Psoas muscle (tissue), 8 donors: ENCODE data around the gene CCDC70. TPM values are rescaled to one million over a fixed set of nuclear protein-coding genes. Genes with fewer than 3 reads are reported as not detected.
A peak's percentile ranks its signal among the peaks of the same experiment; 100 is the strongest.

ENCODE experiments used
- ATAC-seq, 4 donors: fragments of 200-7000 bp; cut with Tn5 transposase; one replicate each; pipeline ENCODE4 v1.9.1; 2020; ENCODE audit warnings: moderate library complexity in 3 of 4, mild to moderate bottlenecking in 2 of 4
- DNase-seq, 2 donors: peaks; one replicate each; pipeline ENCODE4 v3.0.0-alpha.2; 2020
- H3K27ac ChIP-seq: fragments of 200-600 bp; one replicate; pipeline ENCODE4 v1.8.0; 2022
- H3K27me3 ChIP-seq, 3 donors: fragments of 200-600 bp in 1 of 3; one replicate each; pipeline versions ENCODE4 v1.6.1 to v1.8.0; 2013 to 2022; ENCODE audit warnings: low read length in 2 of 3, mild to moderate bottlenecking in 2 of 3, moderate library complexity in 1 of 3; ENCODE audit not compliant: insufficient read depth in 3 of 3
- H3K36me3 ChIP-seq, 2 donors: fragments of 200-600 bp in 1 of 2; one replicate each; pipeline versions ENCODE4 v1.6.1 to v1.8.0; 2013 to 2022; ENCODE audit warnings: low read depth in 1 of 2, mild to moderate bottlenecking in 1 of 2, moderate library complexity in 1 of 2; ENCODE audit not compliant: insufficient read depth in 1 of 2
- H3K4me1 ChIP-seq: fragments of 200-600 bp; one replicate; pipeline ENCODE4 v1.8.0; 2022
- H3K4me3 ChIP-seq: fragments of 200-600 bp; one replicate; pipeline ENCODE4 v1.8.0; 2022; ENCODE audit warnings: mild to moderate bottlenecking
- H3K9me3 ChIP-seq: fragments of 200-600 bp; one replicate; pipeline ENCODE4 v1.8.0; 2022
- CTCF ChIP-seq: fragments of 200-600 bp; IDR thresholded peaks from one replicate; pipeline ENCODE4 v1.8.0; 2022; ENCODE audit warnings: antibody characterized with exemption
- WGBS, 3 donors: extraction: QIAGEN DNeasy Blood & Tissue Kit; methylation state at CpG; one replicate each; pipeline versions ENCODE4 v1.1.6 to v1.1.7; 2013; 5-methylcytosine and 5-hydroxymethylcytosine counted together
- intact Hi-C, 2 donors: fragments of 100-400 bp; cut with DNase I; formaldehyde crosslinking; loops; one replicate each; pipeline versions ENCODE4 v1.11.0 to v1.14.2; 2022
- long read RNA-seq, 2 donors: library from polyadenylated mRNA; unstranded; transcript quantifications; one replicate each; pipeline ENCODE4 v2.0.0, GENCODE V29; 2021
- polyA plus RNA-seq, 3 donors: library from polyadenylated mRNA; stranded (reverse); fragments of 200-250 nt; gene quantifications; one replicate each; pipeline ENCODE4 v1.2.3, GENCODE V29; 2013
- total RNA-seq, 4 donors: library from RNA; stranded (reverse); fragmentation: NEBNext Ultra II Directional in 2 of 4; extraction: Animal tissue kit (Norgen Biotek cat#: 25700) in 2 of 4; gene quantifications; one replicate each; pipeline versions ENCODE4 v1.2.1 to v1.2.4, GENCODE V29; 2021 to 2023
- donor health status: healthy with polysubstance abuse.
- donor health status: DM: no; HTN: no; CAD: no; lungs with moderate emphysema.
- donor health status: Bipolar disorder and iron deficiency.
- donor health status: healthy.
- donor health status: DM: yes; HTN: yes; CAD: no.
- donor health status: DM: no; HTN: no; CAD: no.
- donor health status: DM: no; HTN: no; CAD: no.
- donor health status: DM: yes; HTN: yes; CAD: no.

Gene CCDC70
- not detected for total RNA-seq
- polyA plus RNA-seq, result not detected
- long read RNA-seq, donor 1, result 0 reads
- long read RNA-seq, donor 2, result 0 reads

- Histone ChIP-seq H3K27me3 (no peaks in the 10 kb centered on the region), H3K4me3 (no peak within 1 kb of the TSS), H3K9me3 (no peaks in the 10 kb centered on the region), H3K27ac (no peak within 1 kb of the TSS), H3K4me1 (no peaks in the 10 kb centered on the region), H3K36me3 (no peaks in the 10 kb centered on the region)
- ATAC-seq, result no peak
- no peak for DNase-seq
- intact Hi-C loops, result no loop called here
- 87 to 90% (median 88%) methylated on average over 5 of the region's 5 CpGs for WGBS, 3 donors
- no peak for TF ChIP-seq CTCF
Observed at GRCh38 chr13:51861723-51862300, at the start of gene CCDC70. Gene CCDC70, plus strand, starts transcription at chr13:51861969. Its CDS starts 3,443 bp downstream, at chr13:51865412.

- 97 to 100% (median 98%) methylated on average over 2 of the region's 2 CpGs for WGBS, 3 donors
- DNase-seq, result no peak
- Histone ChIP-seq H3K4me3 (no peak overlapping the region), H3K9me3 (no peaks in the 10 kb centered on the region), H3K27ac (no peak overlapping the region), H3K4me1 (peaks cover 14% of the 10 kb centered on the region), H3K36me3 (no peaks in the 10 kb centered on the region), H3K27me3 (no peaks in the 10 kb centered on the region)
- intact Hi-C loops, result loop anchor here (2.0 kb wide), 1 partner anchor 315 kb away; the partner anchor contains the start of gene NEK5 (in 2 of the 2)
- ATAC-seq, result no peak
- no peak for TF ChIP-seq CTCF
Observed at GRCh38 chr13:51814071-51814470, 47.7 kb upstream of the CCDC70 start.

- DNase-seq (peak; percentile 29 to 68), ATAC-seq (peak; percentile 55 to 78 (median 70))
- H3K4me3 ChIP-seq, result peak overlapping the region; percentile 22
- no peak overlapping the region for H3K27ac ChIP-seq
- H3K27me3 ChIP-seq, result no peaks in the 10 kb centered on the region
- 22 to 31% (median 28%) methylated on average over 13 of the region's 13 CpGs for WGBS, 3 donors
- no peaks in the 10 kb centered on the region for H3K9me3 ChIP-seq
- peak; percentile 74 for TF ChIP-seq CTCF
- no peaks in the 10 kb centered on the region for H3K36me3 ChIP-seq
- intact Hi-C loops, result loop anchor here (2.0 kb wide), 1 partner anchor 314 kb away; the partner anchor contains the start of gene NEK5 (in 2 of the 2)
- H3K4me1 ChIP-seq, result peaks cover 14% of the 10 kb centered on the region
Observed at GRCh38 chr13:51814825-51815650, 46.7 kb upstream of the CCDC70 start.

GRCh38 chr13:51815848-51816247 lies 45.9 kb upstream of the CCDC70 start:
- no peaks in the 10 kb centered on the region for H3K9me3 ChIP-seq
- 86 to 88% (median 86%) methylated on average over 11 of the region's 11 CpGs for WGBS, 3 donors
- ATAC-seq (no peak), DNase-seq (no peak)
- TF ChIP-seq CTCF, result no peak
- H3K4me3 ChIP-seq, result no peak overlapping the region
- no peaks in the 10 kb centered on the region for H3K36me3 ChIP-seq
- intact Hi-C loops, result loop anchor here (2.0 kb wide), 1 partner anchor 313 kb away; the partner anchor contains the start of gene NEK5 (in 2 of the 2)
- H3K27me3 ChIP-seq, result no peaks in the 10 kb centered on the region
- no peak overlapping the region for H3K27ac ChIP-seq
- peaks cover 14% of the 10 kb centered on the region for H3K4me1 ChIP-seq
